SK-N-SH treated with all-trans-retinoic acid at 6 μM for 48 hours (cell line): Measurements from ENCODE around the gene SYNJ1.

Experiments
- ATAC-seq: fragments of 200-7000 bp; cut with Tn5 transposase; 3 replicates; pipeline ENCODE4 v1.9.1; 2020; ENCODE audit warnings: mild to moderate bottlenecking, moderate library complexity
- ARNTL ChIP-seq: fragments of 450-650 bp; formaldehyde crosslinking; IDR thresholded peaks from 2 replicates; pipeline ENCODE4 v1.5.0; 2020; ENCODE audit warnings: low read depth, mild to moderate bottlenecking, moderate library complexity, borderline replicate concordance
- CREB5 ChIP-seq: fragments of 250-450 bp; sonication (Bioruptor Pico); IDR thresholded peaks from 2 replicates; pipeline ENCODE4 v1.5.1; 2020; ENCODE audit warnings: low read depth, mild to moderate bottlenecking, moderate library complexity
- CSDC2 ChIP-seq: fragments of 250-450 bp; sonication (Bioruptor Pico); IDR thresholded peaks from 2 replicates; pipeline ENCODE4 v1.5.0; 2020; ENCODE audit warnings: mild to moderate bottlenecking, moderate library complexity
- CSRNP3 ChIP-seq: fragments of 250-450 bp; sonication (Bioruptor Pico); IDR thresholded peaks from 2 replicates; pipeline ENCODE4 v1.5.1; 2021; ENCODE audit warnings: mild to moderate bottlenecking, moderate library complexity
- ESRRG ChIP-seq: fragments of 250-450 bp; sonication (Bioruptor Pico); IDR thresholded peaks from 2 replicates; pipeline ENCODE4 v1.6.1; 2021; ENCODE audit warnings: mild to moderate bottlenecking
- GLIS3 ChIP-seq: fragments of 250-450 bp; sonication (Bioruptor Pico); IDR thresholded peaks from 2 replicates; pipeline ENCODE4 v1.5.0; 2020; ENCODE audit warnings: mild to moderate bottlenecking, moderate library complexity
- ISL1 ChIP-seq: fragments of 250-450 bp; sonication (Bioruptor Pico); IDR thresholded peaks from 2 replicates; pipeline ENCODE4 v2.1.2; 2022; ENCODE audit warnings: mild to moderate bottlenecking, moderate library complexity
- OSR1 ChIP-seq: fragments of 250-450 bp; sonication (Bioruptor Pico); IDR thresholded peaks from 2 replicates; pipeline ENCODE4 v1.8.0; 2022; ENCODE audit warnings: moderate library complexity, mild to moderate bottlenecking, inconsistent platforms
- PPARA ChIP-seq: fragments of 250-450 bp; sonication (Bioruptor Pico); IDR thresholded peaks from 2 replicates; pipeline ENCODE4 v1.5.0; 2020; ENCODE audit warnings: mild to moderate bottlenecking, borderline replicate concordance
- RARB ChIP-seq: fragments of 250-450 bp; sonication (Bioruptor Pico); IDR thresholded peaks from 2 replicates; pipeline ENCODE4 v1.8.0; 2021; ENCODE audit warnings: mild to moderate bottlenecking, moderate library complexity
- SNAI2 ChIP-seq: fragments of 250-450 bp; sonication (Bioruptor Pico); IDR thresholded peaks from 2 replicates; pipeline ENCODE4 v1.5.0; 2020; ENCODE audit warnings: mild to moderate bottlenecking, moderate library complexity
- TCF4 ChIP-seq: fragments of 250-450 bp; sonication (Bioruptor Pico); IDR thresholded peaks from 2 replicates; pipeline ENCODE4 v1.8.0; 2021; ENCODE audit warnings: mild to moderate bottlenecking, moderate library complexity, borderline replicate concordance
- TOX ChIP-seq: fragments of 250-450 bp; sonication (Bioruptor Pico); IDR thresholded peaks from 2 replicates; pipeline ENCODE4 v1.8.0; 2021; ENCODE audit warnings: mild to moderate bottlenecking, moderate library complexity, borderline replicate concordance
- TSHZ2 ChIP-seq: fragments of 250-450 bp; sonication (Bioruptor Pico); IDR thresholded peaks from 2 replicates; pipeline ENCODE4 v1.5.0; 2020; ENCODE audit warnings: mild to moderate bottlenecking, moderate library complexity
- ZC3H10 ChIP-seq: fragments of 250-450 bp; sonication (Bioruptor Pico); IDR thresholded peaks from 2 replicates; pipeline ENCODE4 v1.5.1; 2021; ENCODE audit warnings: mild to moderate bottlenecking, moderate library complexity
- ZFP3 ChIP-seq: fragments of 250-450 bp; sonication (Bioruptor Pico); IDR thresholded peaks from 2 replicates; pipeline ENCODE4 v1.5.0; 2020; ENCODE audit warnings: mild to moderate bottlenecking, moderate library complexity
- ZFP30 ChIP-seq: fragments of 450-650 bp; formaldehyde crosslinking; IDR thresholded peaks from 2 replicates; pipeline ENCODE4 v1.5.0; 2022; ENCODE audit warnings: mild to moderate bottlenecking, moderate library complexity
- ZNF565 ChIP-seq: fragments of 450-650 bp; formaldehyde crosslinking; conservative IDR thresholded peaks from 2 replicates; pipeline ENCODE4 v1.5.0; 2020; ENCODE audit warnings: low read depth, mild to moderate bottlenecking, moderate library complexity
- ZNF8 ChIP-seq: fragments of 450-650 bp; formaldehyde crosslinking; IDR thresholded peaks from 2 replicates; pipeline ENCODE4 v1.5.0; 2020; ENCODE audit warnings: mild to moderate bottlenecking, moderate library complexity
- TF ChIP-seq, protein P1 (sequence below): fragments of 250-450 bp; sonication (Bioruptor Pico); IDR thresholded peaks from 2 replicates; pipeline ENCODE4 v1.8.0; 2021; ENCODE audit warnings: low read depth, mild to moderate bottlenecking, moderate library complexity, borderline replicate concordance

The SYNJ1 gene

DNA sequence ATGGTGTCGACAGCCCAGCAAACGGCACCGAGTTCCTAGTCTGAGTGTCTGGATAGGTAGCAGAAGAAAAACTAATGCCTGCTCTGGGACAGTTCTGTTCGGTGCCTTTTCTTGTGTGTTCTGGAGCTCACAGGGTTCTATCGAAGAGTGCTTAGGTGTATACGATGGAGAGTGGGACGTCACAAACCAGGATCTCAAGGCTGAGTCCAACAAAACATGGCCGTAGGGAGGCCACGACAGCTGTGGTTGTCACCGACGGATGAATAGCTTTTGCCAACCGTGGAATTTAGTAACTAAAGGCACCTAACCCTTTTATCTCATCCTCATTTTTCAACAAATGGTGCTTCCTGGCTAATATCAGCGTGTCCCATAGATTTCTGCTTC is 635 bp upstream of the SYNJ1 start:
- ATAC-seq, result no peak
- TF ChIP-seq ZNF565 (CRISPR knock-in tag) (no peak), OSR1 (CRISPR knock-in tag) (no peak), CSDC2 (CRISPR knock-in tag) (no peak), ZFP3 (CRISPR knock-in tag) (no peak), ZFP30 (CRISPR knock-in tag) (no peak), PPARA (no peak), RARB (CRISPR knock-in tag) (no peak), ZC3H10 (CRISPR knock-in tag) (no peak), CSRNP3 (CRISPR knock-in tag) (no peak)

- peak; percentile 43 for ATAC-seq
- TF ChIP-seq RARB (CRISPR knock-in tag) (no peak), ISL1 (CRISPR knock-in tag) (no peak), TSHZ2 (CRISPR knock-in tag) (no peak), ZNF8 (CRISPR knock-in tag) (no peak), SNAI2 (CRISPR knock-in tag) (no peak), ARNTL (no peak), ZFP30 (CRISPR knock-in tag) (no peak), TCF4 (CRISPR knock-in tag) (no peak), CREB5 (no peak), CSDC2 (CRISPR knock-in tag) (no peak), ZC3H10 (CRISPR knock-in tag) (no peak), ESRRG (CRISPR knock-in tag) (no peak), PPARA (no peak)
- TF ChIP-seq, protein P1, sequence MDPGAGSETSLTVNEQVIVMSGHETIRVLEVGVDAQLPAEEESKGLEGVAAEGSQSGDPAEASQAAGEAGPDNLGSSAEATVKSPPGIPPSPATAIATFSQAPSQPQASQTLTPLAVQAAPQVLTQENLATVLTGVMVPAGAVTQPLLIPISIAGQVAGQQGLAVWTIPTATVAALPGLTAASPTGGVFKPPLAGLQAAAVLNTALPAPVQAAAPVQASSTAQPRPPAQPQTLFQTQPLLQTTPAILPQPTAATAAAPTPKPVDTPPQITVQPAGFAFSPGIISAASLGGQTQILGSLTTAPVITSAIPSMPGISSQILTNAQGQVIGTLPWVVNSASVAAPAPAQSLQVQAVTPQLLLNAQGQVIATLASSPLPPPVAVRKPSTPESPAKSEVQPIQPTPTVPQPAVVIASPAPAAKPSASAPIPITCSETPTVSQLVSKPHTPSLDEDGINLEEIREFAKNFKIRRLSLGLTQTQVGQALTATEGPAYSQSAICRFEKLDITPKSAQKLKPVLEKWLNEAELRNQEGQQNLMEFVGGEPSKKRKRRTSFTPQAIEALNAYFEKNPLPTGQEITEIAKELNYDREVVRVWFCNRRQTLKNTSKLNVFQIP, result no peak
- TF ChIP-seq, all 23 proteins: peak for 0
Measured at GRCh38 chr21:32726839-32727686, 750 bp downstream of the SYNJ1 start.

- no peak for TF ChIP-seq CSRNP3 (CRISPR knock-in tag)
- TF ChIP-seq ZC3H10 (CRISPR knock-in tag), result no peak
- no peak for TF ChIP-seq TSHZ2 (CRISPR knock-in tag)
- TF ChIP-seq ZFP3 (CRISPR knock-in tag), result no peak
- no peak for TF ChIP-seq PPARA
- TF ChIP-seq SNAI2 (CRISPR knock-in tag), result no peak
- no peak for TF ChIP-seq ISL1 (CRISPR knock-in tag)
- TF ChIP-seq GLIS3 (CRISPR knock-in tag), result no peak
- no peak for TF ChIP-seq TOX (CRISPR knock-in tag)
- TF ChIP-seq ZNF8 (CRISPR knock-in tag), result no peak
- TF ChIP-seq ZNF565 (CRISPR knock-in tag), result no peak
- TF ChIP-seq ARNTL, result no peak
- TF ChIP-seq, protein P1, result no peak
- no peak for TF ChIP-seq TCF4 (CRISPR knock-in tag)
- TF ChIP-seq ESRRG (CRISPR knock-in tag), result no peak
- no peak for ATAC-seq
Measured at GRCh38 chr21:32719085-32719484, 8.7 kb downstream of the SYNJ1 start.
